Activated naive CD4-positive, alpha-beta T cell treated with anti-CD3 and anti-CD28 coated beads, Interleukin-2, amount 50 U/mL, for 24 hours (primary cell): ENCODE results near the gene PLPPR5.

Experiments
- H3K27ac Mint-ChIP-seq: one replicate; pipeline ENCODE4 v1.8.0; 2021; ENCODE audit warnings: mild to moderate bottlenecking, mixed read lengths
- H3K27me3 Mint-ChIP-seq: one replicate; pipeline ENCODE4 v1.8.0; 2021; ENCODE audit warnings: mixed read lengths
- H3K36me3 Mint-ChIP-seq: one replicate; pipeline ENCODE4 v1.8.0; 2021; ENCODE audit warnings: mixed read lengths
- H3K4me1 Mint-ChIP-seq: one replicate; pipeline ENCODE4 v1.8.0; 2021; ENCODE audit warnings: mixed read lengths
- H3K4me3 Mint-ChIP-seq: one replicate; pipeline ENCODE4 v1.8.0; 2021; ENCODE audit warnings: mild to moderate bottlenecking, mixed read lengths
- H3K9me3 Mint-ChIP-seq: one replicate; pipeline ENCODE4 v1.8.0; 2021; ENCODE audit warnings: mixed read lengths

Gene PLPPR5

DNA sequence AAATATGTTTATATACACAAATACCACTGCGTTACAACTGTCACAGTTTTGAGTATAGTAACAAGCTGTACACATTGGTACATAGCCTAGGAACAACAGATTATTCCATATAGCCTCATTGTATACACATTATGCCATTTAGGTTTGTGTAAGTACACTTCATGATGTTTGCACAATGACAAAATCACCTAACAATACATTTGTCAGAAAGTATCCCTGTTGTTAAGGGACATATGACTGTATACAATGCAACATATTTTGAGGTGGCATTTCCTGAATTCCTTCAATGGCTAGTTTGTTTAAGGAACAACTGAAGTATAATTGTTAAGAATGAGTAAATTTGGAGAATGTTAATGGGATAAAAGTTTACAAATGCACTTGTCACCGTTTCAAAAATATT lies 19.0 kb downstream of the PLPPR5 start:
- H3K36me3 Mint-ChIP-seq, result peaks cover 1% of the 10 kb centered on the region
- no peak overlapping the region for H3K27ac Mint-ChIP-seq
- peaks cover 4% of the 10 kb centered on the region for H3K4me1 Mint-ChIP-seq
- H3K9me3 Mint-ChIP-seq, result no peaks in the 10 kb centered on the region
- H3K27me3 Mint-ChIP-seq, result no peaks in the 10 kb centered on the region
- no peak overlapping the region for H3K4me3 Mint-ChIP-seq

- Mint-ChIP-seq H3K4me3 (no peak overlapping the region), H3K27me3 (no peaks in the 10 kb centered on the region), H3K9me3 (no peaks in the 10 kb centered on the region), H3K36me3 (peaks cover 1% of the 10 kb centered on the region), H3K4me1 (peaks cover 4% of the 10 kb centered on the region), H3K27ac (no peak overlapping the region)
These were observed 22.6 kb downstream of the PLPPR5 start for GRCh38 chr1:98981917-98982513.

- no peaks in the 10 kb centered on the region for H3K9me3 Mint-ChIP-seq
These were observed 25.2 kb downstream of the PLPPR5 start for GRCh38 chr1:98979463-98979862.

DNA sequence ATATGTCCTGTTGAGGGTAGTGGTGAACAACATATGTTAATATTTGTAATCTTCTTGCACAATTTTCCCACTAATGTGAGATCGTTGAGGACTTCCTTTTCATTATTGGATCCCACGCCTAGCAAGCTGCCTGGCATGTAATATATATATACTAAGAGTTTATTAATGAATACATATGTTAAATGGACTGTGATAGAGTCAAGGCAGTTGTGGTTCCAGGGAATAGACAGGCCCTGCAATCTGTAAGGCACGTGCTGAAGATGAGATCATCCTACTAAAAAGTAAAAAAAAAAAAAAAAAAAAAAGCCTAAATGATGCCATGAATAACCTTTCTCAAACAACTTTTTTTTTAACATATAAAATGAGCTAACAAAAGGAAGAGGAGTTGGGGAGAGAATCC lies 28.9 kb downstream of the PLPPR5 start:
- H3K36me3 Mint-ChIP-seq, result no peaks in the 10 kb centered on the region

More at GRCh38 chr1:98979463-98979862, 25.2 kb downstream of the PLPPR5 start:
- H3K4me3 Mint-ChIP-seq, result no peak overlapping the region
- H3K4me1 Mint-ChIP-seq, result peaks cover 4% of the 10 kb centered on the region
- H3K27me3 Mint-ChIP-seq, result no peaks in the 10 kb centered on the region
- peaks cover 1% of the 10 kb centered on the region for H3K36me3 Mint-ChIP-seq
- no peak overlapping the region for H3K27ac Mint-ChIP-seq

DNA sequence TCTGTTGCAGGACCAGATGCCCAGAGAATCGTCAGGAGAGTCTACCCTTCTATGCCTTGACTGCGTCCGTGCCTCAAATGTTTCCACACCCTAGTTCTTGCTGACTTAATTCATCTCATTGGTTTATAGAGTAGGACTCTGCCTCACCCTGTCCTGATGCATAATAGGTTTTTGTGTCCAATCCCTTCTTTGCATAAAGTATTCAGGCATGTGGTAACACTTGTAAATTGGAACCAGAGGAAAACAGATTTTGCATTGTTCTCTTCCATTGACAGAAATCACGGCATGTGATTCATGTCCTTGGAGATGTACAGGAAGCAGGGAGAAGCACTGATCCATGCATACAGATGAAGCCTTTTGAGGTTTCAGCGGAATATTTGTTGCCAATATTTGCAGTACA lies 29.5 kb downstream of the PLPPR5 start:
- H3K9me3 Mint-ChIP-seq, result no peaks in the 10 kb centered on the region
- no peak overlapping the region for H3K4me3 Mint-ChIP-seq
- no peaks in the 10 kb centered on the region for H3K4me1 Mint-ChIP-seq
- H3K27me3 Mint-ChIP-seq, result no peaks in the 10 kb centered on the region
- no peak overlapping the region for H3K27ac Mint-ChIP-seq
- H3K36me3 Mint-ChIP-seq, result no peaks in the 10 kb centered on the region

More for the DNA sequence above, 28.9 kb downstream of the PLPPR5 start:
- Mint-ChIP-seq H3K27ac (no peak overlapping the region), H3K4me3 (no peak overlapping the region), H3K4me1 (no peaks in the 10 kb centered on the region), H3K27me3 (no peaks in the 10 kb centered on the region), H3K9me3 (no peaks in the 10 kb centered on the region)

DNA sequence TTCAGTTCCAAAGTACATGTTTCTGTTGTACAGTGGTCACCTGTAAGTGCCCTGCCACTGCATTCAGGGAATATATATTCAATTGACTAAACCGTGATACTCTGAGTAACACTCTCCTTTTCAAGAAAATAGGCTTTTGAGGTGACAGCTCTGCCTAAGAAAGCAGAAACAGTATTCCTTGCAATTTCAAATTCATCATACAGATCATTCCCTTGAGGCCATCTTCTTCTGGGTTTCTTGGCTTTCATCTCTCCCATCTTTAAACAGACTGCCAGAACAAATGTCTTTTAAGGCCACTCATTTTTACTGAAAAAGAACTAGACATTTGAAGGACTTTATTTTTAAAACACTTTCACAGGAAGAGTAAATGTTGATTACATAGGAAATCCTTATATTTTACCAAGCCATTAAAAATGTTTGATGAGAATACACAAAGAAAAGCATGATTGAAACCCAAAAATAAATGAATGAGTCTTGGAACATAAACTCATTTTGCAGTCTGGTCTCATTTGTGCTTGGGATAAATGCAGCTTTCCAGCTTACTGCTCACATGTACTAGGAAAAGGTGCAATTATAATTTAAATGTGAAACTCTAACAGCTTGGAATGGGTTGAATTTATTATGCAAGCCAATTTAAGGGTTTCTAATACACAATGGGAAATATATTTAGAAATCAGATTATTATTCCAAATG lies 34.7 kb downstream of the PLPPR5 start:
- Mint-ChIP-seq H3K4me1 (peaks cover 8% of the 10 kb centered on the region), H3K4me3 (no peak overlapping the region), H3K27me3 (no peaks in the 10 kb centered on the region), H3K9me3 (no peaks in the 10 kb centered on the region), H3K27ac (no peak overlapping the region), H3K36me3 (no peaks in the 10 kb centered on the region)

- Mint-ChIP-seq H3K27me3 (no peaks in the 10 kb centered on the region), H3K4me1 (peaks cover 8% of the 10 kb centered on the region), H3K9me3 (no peaks in the 10 kb centered on the region), H3K36me3 (no peaks in the 10 kb centered on the region), H3K27ac (no peak overlapping the region), H3K4me3 (no peak overlapping the region)
These were observed 37.5 kb downstream of the PLPPR5 start for GRCh38 chr1:98967122-98967521.

DNA sequence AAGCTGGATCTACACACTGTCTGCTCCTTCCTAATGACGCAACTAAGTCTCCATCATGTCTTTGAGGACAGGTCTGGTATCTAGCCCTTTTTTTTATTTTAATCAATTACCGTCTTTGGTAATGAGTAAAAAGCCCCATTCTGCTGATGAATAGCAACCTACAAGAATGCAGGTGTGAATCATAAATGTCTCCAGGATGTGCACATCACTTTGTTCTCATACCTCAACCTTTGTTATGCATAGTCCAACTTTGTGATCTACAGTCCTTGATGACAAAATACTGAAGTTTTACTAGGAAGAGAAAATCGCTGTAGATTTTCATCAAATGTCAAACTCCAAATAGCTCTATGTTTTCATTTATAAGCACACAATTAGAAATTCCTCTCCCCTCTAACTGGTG lies 39.3 kb downstream of the PLPPR5 start:
- no peaks in the 10 kb centered on the region for H3K27me3 Mint-ChIP-seq
- no peaks in the 10 kb centered on the region for H3K36me3 Mint-ChIP-seq
- no peak overlapping the region for H3K27ac Mint-ChIP-seq
- peaks cover 8% of the 10 kb centered on the region for H3K4me1 Mint-ChIP-seq
- no peak overlapping the region for H3K4me3 Mint-ChIP-seq
- H3K9me3 Mint-ChIP-seq, result no peaks in the 10 kb centered on the region

GRCh38 chr1:98964198-98964597 lies 40.5 kb downstream of the PLPPR5 start:
- Mint-ChIP-seq H3K4me1 (peaks cover 8% of the 10 kb centered on the region), H3K4me3 (no peak overlapping the region)

DNA sequence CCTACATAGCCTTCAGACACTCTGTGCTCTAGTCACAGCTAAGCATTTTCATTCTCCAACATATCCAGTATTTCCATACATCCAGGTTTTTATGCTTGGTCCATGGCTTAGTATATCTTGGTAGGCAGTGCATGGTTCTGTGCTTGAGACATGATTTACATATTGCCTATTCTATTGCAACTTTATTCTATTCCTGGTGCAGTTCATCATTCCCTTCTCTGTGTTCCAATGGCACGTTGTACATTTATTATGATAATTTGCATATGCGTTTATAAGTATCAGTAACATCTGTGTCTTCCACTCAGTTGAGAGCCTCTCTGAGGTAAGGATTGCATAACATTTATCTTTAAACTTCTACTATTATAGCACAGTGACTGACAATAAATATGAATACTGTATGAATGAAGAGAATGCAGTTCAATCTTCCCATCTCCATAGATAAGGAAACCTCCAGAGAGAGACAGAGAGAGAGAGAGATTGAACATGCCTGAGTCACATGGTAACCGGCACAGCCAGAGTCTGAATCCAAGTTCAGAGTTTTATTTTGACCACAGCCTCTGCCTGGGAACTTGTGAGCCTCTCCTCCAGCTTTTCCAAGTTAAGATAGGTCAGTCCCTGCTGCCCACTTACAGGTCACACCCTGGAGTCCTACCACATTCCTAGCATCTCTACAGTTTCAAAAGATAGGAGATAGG lies 41.5 kb downstream of the PLPPR5 start:
- Mint-ChIP-seq H3K36me3 (no peaks in the 10 kb centered on the region), H3K9me3 (no peaks in the 10 kb centered on the region), H3K4me1 (peaks cover 14% of the 10 kb centered on the region), H3K27me3 (no peaks in the 10 kb centered on the region), H3K27ac (no peak overlapping the region), H3K4me3 (no peak overlapping the region)

More at GRCh38 chr1:98964198-98964597, 40.5 kb downstream of the PLPPR5 start:
- no peaks in the 10 kb centered on the region for H3K27me3 Mint-ChIP-seq
- no peaks in the 10 kb centered on the region for H3K9me3 Mint-ChIP-seq
- no peak overlapping the region for H3K27ac Mint-ChIP-seq
- no peaks in the 10 kb centered on the region for H3K36me3 Mint-ChIP-seq

GRCh38 chr1:98962156-98962555 lies 42.5 kb downstream of the PLPPR5 start:
- no peaks in the 10 kb centered on the region for H3K9me3 Mint-ChIP-seq
- H3K27ac Mint-ChIP-seq, result no peak overlapping the region
- no peak overlapping the region for H3K4me3 Mint-ChIP-seq
- no peaks in the 10 kb centered on the region for H3K27me3 Mint-ChIP-seq
- H3K4me1 Mint-ChIP-seq, result peaks cover 21% of the 10 kb centered on the region
- H3K36me3 Mint-ChIP-seq, result no peaks in the 10 kb centered on the region

DNA sequence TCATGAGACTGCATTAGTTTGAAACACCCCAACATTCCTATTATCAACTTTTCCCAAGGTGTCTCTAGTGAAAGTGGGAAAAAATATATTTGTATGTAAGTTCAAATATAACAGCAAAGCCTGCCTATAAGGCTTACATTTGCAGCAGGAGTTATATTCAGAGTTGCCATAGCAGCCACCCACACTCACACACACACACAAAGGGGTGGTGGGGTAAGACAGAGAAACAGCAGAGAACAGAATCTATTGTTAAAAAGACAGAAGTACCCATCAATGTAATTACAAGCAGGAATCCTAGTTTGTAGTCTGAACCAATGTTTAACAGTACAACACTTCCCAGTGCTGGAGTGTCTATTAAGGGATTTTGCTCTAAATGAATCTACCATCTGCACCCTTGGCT lies 55.0 kb downstream of the PLPPR5 start:
- H3K9me3 Mint-ChIP-seq, result no peaks in the 10 kb centered on the region
- no peaks in the 10 kb centered on the region for H3K36me3 Mint-ChIP-seq
- no peak overlapping the region for H3K27ac Mint-ChIP-seq

GRCh38 chr1:98949166-98949565 lies 55.5 kb downstream of the PLPPR5 start:
- H3K36me3 Mint-ChIP-seq, result no peaks in the 10 kb centered on the region
- H3K9me3 Mint-ChIP-seq, result no peaks in the 10 kb centered on the region
- no peak overlapping the region for H3K27ac Mint-ChIP-seq
- no peaks in the 10 kb centered on the region for H3K4me1 Mint-ChIP-seq
- H3K4me3 Mint-ChIP-seq, result no peak overlapping the region
- H3K27me3 Mint-ChIP-seq, result no peaks in the 10 kb centered on the region

More for the DNA sequence above, 55.0 kb downstream of the PLPPR5 start:
- Mint-ChIP-seq H3K4me1 (no peaks in the 10 kb centered on the region), H3K27me3 (no peaks in the 10 kb centered on the region), H3K4me3 (no peak overlapping the region)

DNA sequence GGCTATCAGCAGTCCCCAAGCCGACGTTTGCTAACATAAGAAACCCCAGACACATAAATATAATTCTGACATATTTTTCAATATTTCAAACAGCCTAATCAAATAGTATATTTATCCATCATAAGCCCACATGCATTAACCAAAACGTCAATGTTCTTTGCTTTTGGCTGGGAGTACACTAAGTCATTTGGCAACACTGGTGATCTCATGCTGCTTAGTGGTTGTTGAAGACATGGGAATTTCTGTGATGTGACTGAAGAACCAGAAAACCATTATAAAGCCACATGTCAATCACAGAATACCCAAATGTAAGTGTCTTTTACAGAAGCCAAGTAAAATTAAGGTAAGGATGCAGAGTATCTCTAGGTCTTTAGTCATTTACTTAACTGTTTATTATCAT lies 57.6 kb downstream of the PLPPR5 start:
- Mint-ChIP-seq H3K9me3 (no peaks in the 10 kb centered on the region), H3K4me3 (no peak overlapping the region), H3K36me3 (no peaks in the 10 kb centered on the region), H3K27ac (no peak overlapping the region), H3K4me1 (no peaks in the 10 kb centered on the region), H3K27me3 (no peaks in the 10 kb centered on the region)

DNA sequence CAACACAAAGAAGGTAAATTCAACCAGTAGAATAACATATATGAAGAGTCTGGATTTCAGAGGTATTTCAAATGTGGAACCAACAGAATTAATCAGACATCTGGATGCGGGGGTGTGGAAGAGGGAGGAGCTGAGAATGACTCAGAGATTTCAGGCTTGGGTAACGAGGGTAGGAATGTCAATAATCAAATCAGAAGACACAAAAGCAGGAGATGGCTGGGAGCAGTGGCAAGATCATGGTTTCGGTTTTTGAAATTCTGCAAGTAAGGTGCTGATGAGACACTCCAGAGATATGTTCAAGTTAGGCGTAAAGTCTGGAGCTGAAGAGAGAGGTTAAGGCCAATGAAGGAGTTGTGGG lies 64.0 kb downstream of the PLPPR5 start:
- peaks cover 6% of the 10 kb centered on the region for H3K4me1 Mint-ChIP-seq
- H3K9me3 Mint-ChIP-seq, result no peaks in the 10 kb centered on the region
- no peak overlapping the region for H3K27ac Mint-ChIP-seq
- H3K27me3 Mint-ChIP-seq, result no peaks in the 10 kb centered on the region
- H3K36me3 Mint-ChIP-seq, result no peaks in the 10 kb centered on the region
- H3K4me3 Mint-ChIP-seq, result no peak overlapping the region

DNA sequence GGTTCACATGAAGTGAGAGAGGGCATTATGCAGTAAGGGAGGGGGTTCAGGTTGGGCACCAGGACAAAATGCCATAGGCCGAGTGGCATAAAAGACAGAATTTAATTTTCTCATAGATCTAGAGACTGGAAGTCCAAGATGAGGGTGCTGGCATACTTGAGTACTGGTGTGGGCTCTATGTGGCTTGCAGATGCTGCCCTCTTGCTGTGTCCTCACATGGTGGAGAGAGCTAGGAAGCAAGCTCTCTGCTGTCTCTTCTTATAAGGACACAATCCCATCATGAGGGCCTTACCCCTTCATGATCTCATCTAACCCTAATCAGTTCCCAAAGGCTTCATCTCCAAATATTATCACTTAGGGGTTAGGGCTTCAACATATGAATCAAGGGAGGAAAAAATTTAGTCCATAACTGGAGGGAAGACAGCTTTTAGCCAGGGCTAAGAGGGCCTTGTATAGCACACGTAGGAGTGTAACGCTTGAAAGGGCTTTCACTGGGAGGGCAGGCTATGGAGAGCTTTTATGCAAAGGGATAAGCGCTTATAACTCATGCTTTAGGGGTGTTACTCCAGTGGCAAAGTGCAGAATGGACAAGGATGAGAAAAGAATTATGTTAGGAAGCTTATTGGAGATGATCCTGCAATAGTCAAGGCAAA lies 64.5 kb downstream of the PLPPR5 start:
- Mint-ChIP-seq H3K9me3 (no peaks in the 10 kb centered on the region), H3K36me3 (no peaks in the 10 kb centered on the region), H3K27me3 (no peaks in the 10 kb centered on the region), H3K4me1 (peaks cover 6% of the 10 kb centered on the region), H3K27ac (no peak overlapping the region), H3K4me3 (no peak overlapping the region)
